Activated CD4-positive, CD25-positive, alpha-beta regulatory T cell treated with anti-CD3 and anti-CD28 coated beads, Interleukin-2, amount 50 U/mL, for 72 hours (primary cell): ENCODE measurements around the gene SEMA5B.

Source experiments
- DNase-seq: peaks from one replicate; pipeline ENCODE4 v3.0.0; 2021

SEMA5B gene, protein sequence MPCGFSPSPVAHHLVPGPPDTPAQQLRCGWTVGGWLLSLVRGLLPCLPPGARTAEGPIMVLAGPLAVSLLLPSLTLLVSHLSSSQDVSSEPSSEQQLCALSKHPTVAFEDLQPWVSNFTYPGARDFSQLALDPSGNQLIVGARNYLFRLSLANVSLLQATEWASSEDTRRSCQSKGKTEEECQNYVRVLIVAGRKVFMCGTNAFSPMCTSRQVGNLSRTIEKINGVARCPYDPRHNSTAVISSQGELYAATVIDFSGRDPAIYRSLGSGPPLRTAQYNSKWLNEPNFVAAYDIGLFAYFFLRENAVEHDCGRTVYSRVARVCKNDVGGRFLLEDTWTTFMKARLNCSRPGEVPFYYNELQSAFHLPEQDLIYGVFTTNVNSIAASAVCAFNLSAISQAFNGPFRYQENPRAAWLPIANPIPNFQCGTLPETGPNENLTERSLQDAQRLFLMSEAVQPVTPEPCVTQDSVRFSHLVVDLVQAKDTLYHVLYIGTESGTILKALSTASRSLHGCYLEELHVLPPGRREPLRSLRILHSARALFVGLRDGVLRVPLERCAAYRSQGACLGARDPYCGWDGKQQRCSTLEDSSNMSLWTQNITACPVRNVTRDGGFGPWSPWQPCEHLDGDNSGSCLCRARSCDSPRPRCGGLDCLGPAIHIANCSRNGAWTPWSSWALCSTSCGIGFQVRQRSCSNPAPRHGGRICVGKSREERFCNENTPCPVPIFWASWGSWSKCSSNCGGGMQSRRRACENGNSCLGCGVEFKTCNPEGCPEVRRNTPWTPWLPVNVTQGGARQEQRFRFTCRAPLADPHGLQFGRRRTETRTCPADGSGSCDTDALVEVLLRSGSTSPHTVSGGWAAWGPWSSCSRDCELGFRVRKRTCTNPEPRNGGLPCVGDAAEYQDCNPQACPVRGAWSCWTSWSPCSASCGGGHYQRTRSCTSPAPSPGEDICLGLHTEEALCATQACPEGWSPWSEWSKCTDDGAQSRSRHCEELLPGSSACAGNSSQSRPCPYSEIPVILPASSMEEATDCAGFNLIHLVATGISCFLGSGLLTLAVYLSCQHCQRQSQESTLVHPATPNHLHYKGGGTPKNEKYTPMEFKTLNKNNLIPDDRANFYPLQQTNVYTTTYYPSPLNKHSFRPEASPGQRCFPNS

DNA sequence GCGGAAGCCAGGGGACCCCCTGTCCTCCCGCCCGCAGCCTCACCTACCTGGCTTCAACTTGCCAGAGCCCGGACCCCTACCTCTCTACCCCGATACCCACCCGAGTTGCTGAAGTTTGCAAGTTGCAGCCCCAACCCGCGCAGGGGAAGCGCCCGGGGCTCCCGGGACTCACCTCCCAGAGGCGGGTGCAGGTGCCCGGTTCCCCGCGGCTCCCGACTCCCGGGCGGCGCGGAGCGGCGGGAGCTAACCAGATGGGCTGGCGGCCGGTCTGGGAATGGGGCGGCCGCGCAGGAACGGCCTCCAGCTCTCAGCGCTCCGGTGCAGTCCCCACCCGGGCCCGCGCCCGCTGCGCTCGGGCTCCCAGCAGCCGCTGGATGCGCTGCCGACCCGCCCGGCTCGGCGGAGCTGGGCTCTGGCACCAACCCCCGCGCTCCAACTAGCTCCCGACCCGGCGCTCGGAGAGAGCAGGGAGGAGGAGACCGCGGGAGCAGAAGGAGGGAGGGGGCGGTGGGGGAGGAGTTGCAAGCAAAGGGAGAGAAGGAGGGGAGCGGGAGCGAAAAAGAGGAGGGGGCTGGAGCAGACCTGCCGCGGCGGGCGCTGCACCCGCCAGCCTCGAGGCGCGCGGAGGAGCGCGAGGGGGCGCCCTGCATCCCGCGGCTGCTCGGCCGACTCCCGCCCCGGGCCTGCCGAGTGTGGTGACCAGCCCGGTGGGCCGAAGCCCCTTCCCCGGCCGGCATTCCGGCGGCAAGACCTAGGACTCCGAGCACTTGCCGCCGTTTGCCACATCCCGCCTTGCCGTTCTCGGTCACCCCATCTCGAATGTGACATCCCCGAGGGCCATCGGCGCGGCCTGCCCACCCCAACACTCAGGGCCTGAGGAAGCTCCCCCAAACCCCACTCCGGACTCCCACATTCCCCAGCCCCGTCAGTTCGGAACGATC, at the start of gene SEMA5B:
TSS of gene SEMA5B (minus strand) at position 472 of the 941 bp plus-strand sequence. CDS start 66,500 bp downstream, outside the sequence.
- DNase-seq = peak; percentile 37

DNA sequence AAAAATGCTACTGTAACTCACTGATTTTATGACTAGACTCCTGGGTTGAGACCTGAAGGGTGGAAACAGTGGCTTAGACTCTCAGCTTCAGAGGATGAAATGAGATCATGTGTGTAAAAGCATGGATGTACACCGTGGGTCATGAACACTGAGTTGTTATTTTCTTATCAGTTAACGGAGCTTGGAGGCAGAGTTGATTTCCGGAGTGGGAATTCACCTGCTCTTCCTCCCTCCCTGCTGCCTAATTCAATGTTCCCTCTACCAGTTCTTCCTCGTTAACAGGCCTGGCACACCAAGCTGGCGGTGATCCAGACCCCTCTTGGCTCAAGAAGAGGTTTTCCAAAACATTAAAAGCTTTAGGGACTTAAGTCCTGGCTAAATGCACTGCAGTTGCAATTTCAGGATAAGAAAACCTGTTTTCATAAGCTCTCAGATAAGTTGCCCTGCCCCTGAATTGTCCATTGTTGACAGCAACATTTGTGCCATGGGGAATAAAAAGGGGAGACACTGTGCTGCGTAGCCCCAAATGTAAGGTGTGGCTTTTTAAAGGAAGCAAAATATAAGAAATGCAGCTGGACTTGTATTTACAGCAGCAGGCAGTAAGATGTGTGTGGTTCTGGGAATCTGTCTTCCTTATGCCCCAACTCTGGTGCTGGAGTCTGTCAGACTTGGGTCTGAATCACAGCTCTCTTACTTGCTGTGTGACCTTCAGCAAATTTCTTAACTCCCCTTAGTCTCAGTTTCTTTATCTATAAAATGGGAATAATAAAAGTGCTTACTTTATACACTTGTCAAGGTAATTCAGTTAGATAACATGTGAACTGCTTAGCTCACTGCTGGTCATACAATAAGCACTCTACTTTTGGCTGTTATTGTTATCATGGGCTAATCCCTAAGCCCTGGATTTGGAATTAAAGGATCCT, 49.2 kb upstream of the SEMA5B start:
- DNase-seq = no peak

GRCh38 chr3:123076112-123076495, 48.5 kb upstream of the SEMA5B start:
- DNase-seq = no peak

- DNase-seq = no peak
Observed at GRCh38 chr3:123075359-123075758, 47.8 kb upstream of the SEMA5B start.

GRCh38 chr3:123072564-123072963, 45.0 kb upstream of the SEMA5B start:
- no peak for DNase-seq

- DNase-seq = no peak
Observed at GRCh38 chr3:123072152-123072551, 44.6 kb upstream of the SEMA5B start.

DNA sequence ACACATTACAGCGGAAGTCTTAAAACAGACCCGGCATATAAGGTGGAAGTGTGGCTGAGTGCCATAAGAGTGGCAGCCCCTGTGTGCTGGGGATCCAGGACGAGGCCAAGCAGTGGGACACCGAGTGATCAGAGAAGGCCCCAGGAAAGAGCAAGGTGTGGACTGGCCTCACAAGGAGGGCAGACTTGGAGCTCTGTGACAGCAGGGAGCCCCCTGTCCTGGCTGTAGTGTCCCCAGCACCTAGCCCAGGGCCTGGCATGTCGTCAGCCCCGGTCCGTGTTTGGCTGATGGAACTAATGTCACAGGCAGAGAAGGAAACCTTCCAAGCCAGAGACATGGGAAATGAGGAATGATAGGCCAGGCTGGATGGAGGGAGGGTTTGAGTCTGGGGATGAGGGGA, 44.0 kb upstream of the SEMA5B start:
- DNase-seq = no peak

DNA sequence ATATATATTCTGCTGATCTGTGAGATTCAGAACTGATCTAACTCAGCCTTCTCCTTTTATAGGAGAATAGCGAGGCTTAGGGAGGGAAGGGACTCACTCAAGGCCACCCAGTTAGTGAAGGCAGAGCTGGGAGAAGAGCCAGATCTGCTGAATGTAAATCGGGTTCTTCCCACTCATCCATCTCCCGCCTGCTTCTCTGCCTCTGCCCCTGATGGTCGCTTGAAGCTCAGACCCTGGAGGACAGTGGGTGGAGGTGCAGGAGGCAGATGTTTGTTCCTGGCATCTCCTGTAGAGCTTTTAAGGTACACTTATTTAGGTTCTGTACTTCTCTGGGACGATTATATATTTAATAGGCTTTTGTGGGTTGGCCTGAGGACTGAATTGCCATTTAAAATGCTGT, 43.6 kb upstream of the SEMA5B start:
- no peak for DNase-seq

GRCh38 chr3:123070510-123070909, 42.9 kb upstream of the SEMA5B start:
- DNase-seq = no peak

DNA sequence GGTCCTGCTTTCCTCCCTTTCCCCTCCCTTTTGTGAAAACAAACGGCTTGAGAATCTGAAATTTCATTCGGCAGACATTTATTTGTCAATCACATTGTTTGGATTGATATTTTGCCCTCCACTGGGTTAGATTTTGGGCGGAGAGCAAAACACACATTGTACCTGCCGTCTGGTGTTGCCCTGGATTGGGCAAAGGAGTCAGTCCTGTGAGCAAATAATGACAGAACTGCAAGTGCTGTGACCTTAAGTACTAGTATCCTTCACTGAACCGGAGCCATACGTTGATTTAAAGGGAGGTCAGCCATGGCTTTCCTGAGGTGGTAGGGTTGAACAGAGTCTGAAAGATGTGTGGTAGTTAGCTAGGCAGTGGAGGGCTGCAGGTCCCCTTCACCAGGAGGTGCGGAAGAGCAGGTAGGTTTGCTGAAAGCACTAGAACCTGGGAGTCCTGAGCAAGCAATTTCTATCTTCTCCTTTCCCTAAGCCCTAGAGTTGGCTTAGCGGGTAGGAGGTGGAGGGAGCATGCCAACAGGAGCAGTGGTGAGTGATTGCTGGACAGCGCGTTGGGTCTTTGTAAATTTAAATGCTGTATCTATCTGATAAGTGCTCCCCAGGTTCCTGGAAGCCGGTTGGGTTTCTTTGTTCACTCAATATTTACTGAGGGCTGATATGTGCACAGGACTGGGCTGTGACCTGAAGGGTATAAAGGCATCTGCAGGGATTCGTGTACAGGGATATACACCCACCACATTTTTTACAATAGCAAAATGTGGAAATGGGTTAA, 41.2 kb upstream of the SEMA5B start:
- DNase-seq = no peak

- DNase-seq = peak; percentile 35
Observed at GRCh38 chr3:123067689-123068600, 40.4 kb upstream of the SEMA5B start.

DNA sequence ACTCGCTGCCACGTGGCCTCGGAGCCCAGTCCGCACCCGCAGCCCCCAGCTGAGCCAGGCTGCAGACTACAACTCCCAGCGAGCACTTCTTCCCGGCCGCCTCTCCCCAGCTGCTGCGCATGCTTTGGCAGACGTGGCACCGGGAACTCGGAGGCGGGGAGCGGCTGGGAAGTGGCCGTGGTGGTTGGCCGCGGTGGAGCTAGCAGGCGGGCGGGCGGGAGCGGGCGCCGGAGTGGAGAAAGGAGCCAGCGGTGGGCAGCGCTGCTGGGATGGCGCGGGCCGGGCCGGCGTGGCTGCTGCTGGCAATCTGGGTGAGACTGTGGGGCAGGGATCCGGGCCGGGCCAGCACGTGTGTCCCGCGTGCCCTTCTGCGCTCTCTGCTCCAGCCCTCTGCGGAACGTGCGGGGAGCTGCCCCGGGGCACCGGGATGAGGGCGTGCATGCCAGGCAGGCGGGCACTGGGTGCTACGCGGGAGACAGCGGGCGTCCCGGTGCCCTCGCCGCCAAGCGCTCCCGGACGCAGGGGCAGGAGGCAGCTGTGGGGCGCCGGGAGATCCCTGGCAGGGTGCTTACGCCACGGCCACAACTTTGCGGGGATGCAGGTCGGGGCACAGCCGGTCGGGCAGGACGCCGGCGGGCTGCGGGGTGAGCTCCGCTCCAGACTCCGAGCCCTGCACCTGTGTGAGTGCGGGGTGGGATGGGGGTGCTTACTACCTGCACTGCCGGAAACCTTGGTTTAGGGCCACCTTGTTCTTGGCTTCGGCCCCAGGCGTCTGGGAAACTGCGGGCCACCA, 39.5 kb upstream of the SEMA5B start, which contains the start of gene PDIA5:
TSS of gene PDIA5 (plus strand) at position 130 of the 793 bp plus-strand sequence. CDS start at position 270, 140 bp downstream.
- DNase-seq = peak; percentile 45

DNA sequence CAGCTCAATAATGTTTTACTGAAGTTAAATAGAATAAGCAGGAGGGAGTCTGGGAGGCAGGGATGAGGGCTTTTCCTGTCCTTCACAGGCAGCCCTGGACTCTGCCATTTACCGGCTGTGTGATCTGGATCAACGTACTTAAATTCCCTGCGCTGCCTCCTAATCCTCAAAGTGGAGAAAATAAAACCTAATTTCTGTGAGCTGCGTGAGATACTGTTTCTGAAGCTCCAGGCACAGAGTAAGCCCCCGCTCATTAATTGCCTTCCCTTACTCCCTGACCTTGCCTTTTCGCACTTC, 39.0 kb upstream of the SEMA5B start:
- DNase-seq = no peak

- no peak for DNase-seq
Observed at GRCh38 chr3:123064914-123065313, 37.4 kb upstream of the SEMA5B start.

DNA sequence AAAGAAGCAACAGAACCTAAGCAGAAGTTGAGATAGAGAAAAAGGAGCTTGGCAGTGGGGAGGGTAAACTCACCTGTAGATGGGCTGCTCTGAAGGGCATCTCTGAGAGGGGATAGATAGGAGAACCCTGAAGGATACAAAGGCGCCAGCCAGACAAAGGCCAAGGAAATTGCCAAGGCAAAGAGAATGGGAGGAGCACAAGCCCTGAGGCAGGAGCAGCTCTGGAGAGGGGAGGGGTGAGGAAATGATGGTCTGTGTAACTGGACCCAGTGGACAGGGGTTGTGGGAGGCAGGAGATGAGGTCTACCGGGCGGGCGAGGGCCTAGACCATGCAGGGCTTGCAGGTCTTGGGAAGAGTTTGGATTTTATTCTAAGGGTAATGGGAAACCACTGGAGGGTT, 36.9 kb upstream of the SEMA5B start:
- DNase-seq = no peak

- DNase-seq = no peak
Observed at GRCh38 chr3:123063034-123063433, 35.5 kb upstream of the SEMA5B start.

DNA sequence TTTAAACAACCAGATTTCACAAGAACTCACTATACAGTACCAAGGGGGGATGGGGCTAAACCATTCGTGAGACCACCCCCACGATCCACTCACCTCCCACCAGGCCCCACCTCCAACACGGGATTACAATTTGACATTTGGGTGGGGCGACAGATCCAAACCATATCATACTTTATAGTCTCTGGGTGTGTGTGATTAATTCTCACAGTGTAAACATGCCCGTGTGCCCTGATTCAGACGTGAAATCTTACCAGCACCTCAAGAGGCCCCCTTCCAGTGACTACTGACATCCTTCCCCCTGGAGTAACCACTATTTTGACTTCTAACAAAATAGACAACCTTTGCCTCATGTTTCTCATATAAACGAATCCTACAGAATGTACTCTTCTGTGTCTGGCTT, 34.3 kb upstream of the SEMA5B start:
- DNase-seq = no peak

DNA sequence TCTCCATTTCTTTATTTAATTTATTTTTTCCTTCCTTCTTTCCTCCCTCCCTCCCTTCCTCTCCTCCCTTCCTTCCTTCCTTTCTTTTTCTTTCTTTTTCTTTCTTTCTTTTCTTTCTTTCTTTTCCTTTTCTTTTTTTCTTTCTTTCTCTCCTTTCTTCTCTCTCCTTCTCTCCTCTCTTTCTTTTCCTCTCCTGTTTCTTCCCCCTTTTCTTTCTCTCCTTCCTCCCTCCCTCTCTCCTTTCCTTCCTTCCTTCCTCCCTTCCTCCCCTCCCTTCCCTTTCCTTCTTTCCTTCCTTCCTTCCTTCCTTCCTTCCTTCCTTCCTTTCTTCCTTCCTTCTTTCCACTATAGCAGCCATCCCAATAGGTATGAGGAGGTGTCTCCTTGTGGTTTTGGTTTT, 32.5 kb upstream of the SEMA5B start:
- DNase-seq = no peak
